Mesothelial cell of epicardium (in vitro differentiated cells): Measurements from ENCODE around the gene RRP36. TPM values are rescaled to one million over a fixed set of nuclear protein-coding genes. Genes with fewer than 3 reads are reported as not detected.

Experiments
- DNase-seq, 2 experiments: peaks; one replicate each; pipeline ENCODE4 v3.0.0; 2021; ENCODE audit warnings: low spot score in 2 of 2; ENCODE audit not compliant: unreplicated experiment in 2 of 2
- H3K27ac Mint-ChIP-seq: 2 replicates; pipeline ENCODE4 v1.8.0; 2021; ENCODE audit warnings: mixed read lengths
- H3K27me3 Mint-ChIP-seq: 2 replicates; pipeline ENCODE4 v1.8.0; 2021; ENCODE audit warnings: low read depth, mixed read lengths
- H3K36me3 Mint-ChIP-seq: 2 replicates; pipeline ENCODE4 v1.8.0; 2021; ENCODE audit warnings: mixed read lengths
- H3K4me1 Mint-ChIP-seq: 2 replicates; pipeline ENCODE4 v1.8.0; 2021; ENCODE audit warnings: mixed read lengths
- H3K4me3 Mint-ChIP-seq: 2 replicates; pipeline ENCODE4 v1.8.0; 2021; ENCODE audit warnings: mild to moderate bottlenecking, moderate library complexity, mixed read lengths
- H3K9me3 Mint-ChIP-seq: 2 replicates; pipeline ENCODE4 v1.8.0; 2021; ENCODE audit warnings: mixed read lengths
- CTCF ChIP-seq: fragments of 200-600 bp; sonication (generic); IDR thresholded peaks from one replicate; pipeline ENCODE4 v1.5.0; 2021; ENCODE audit warnings: antibody characterized with exemption; ENCODE audit not compliant: unreplicated experiment
- total RNA-seq: library from RNA; stranded (reverse); gene quantifications from 3 replicates; pipeline ENCODE4 v1.2.1, GENCODE V29; 2021

Gene RRP36
- total RNA-seq, 1 donor from 2014 or later, result 44.2 TPM

- no peaks in the 10 kb centered on the region for H3K27me3 Mint-ChIP-seq
- no peak overlapping the region for H3K4me3 Mint-ChIP-seq
- no peaks in the 10 kb centered on the region for H3K9me3 Mint-ChIP-seq
- no peak overlapping the region for H3K27ac Mint-ChIP-seq
- no peak for DNase-seq
- H3K4me1 Mint-ChIP-seq, result peaks cover 40% of the 10 kb centered on the region
- peaks cover 14% of the 10 kb centered on the region for H3K36me3 Mint-ChIP-seq
- no peak for TF ChIP-seq CTCF
Measured at GRCh38 chr6:43016943-43017334, 4.5 kb upstream of the RRP36 start.

- no peak overlapping the region for H3K27ac Mint-ChIP-seq
Measured at GRCh38 chr6:43019152-43019551, 2.3 kb upstream of the RRP36 start.

GRCh38 chr6:43020052-43020705 lies 1.2 kb upstream of the RRP36 start:
- Mint-ChIP-seq H3K4me1 (peaks cover 13% of the 10 kb centered on the region), H3K27me3 (no peaks in the 10 kb centered on the region), H3K27ac (peak overlapping the region; percentile 68), H3K36me3 (peaks cover 19% of the 10 kb centered on the region), H3K9me3 (no peaks in the 10 kb centered on the region), H3K4me3 (peak overlapping the region; percentile 95)
- no peak for TF ChIP-seq CTCF
- DNase-seq, result no peak

More at GRCh38 chr6:43019152-43019551, 2.3 kb upstream of the RRP36 start:
- no peaks in the 10 kb centered on the region for H3K9me3 Mint-ChIP-seq
- no peaks in the 10 kb centered on the region for H3K27me3 Mint-ChIP-seq
- no peak overlapping the region for H3K4me3 Mint-ChIP-seq
- peaks cover 16% of the 10 kb centered on the region for H3K36me3 Mint-ChIP-seq
- DNase-seq, result no peak
- TF ChIP-seq CTCF, result no peak
- H3K4me1 Mint-ChIP-seq, result peaks cover 21% of the 10 kb centered on the region

GRCh38 chr6:43020847-43021246 lies 576 bp upstream of the RRP36 start:
- Mint-ChIP-seq H3K36me3 (peaks cover 22% of the 10 kb centered on the region), H3K4me1 (peaks cover 10% of the 10 kb centered on the region), H3K27me3 (no peaks in the 10 kb centered on the region), H3K9me3 (no peaks in the 10 kb centered on the region), H3K27ac (peak overlapping the region; percentile 77), H3K4me3 (peak overlapping the region; percentile 95)
- TF ChIP-seq CTCF, result no peak
- no peak for DNase-seq

GRCh38 chr6:43024436-43024835 lies 3.0 kb downstream of the RRP36 start:
- no peak for TF ChIP-seq CTCF
- no peaks in the 10 kb centered on the region for H3K9me3 Mint-ChIP-seq
- DNase-seq, result no peak
- no peaks in the 10 kb centered on the region for H3K27me3 Mint-ChIP-seq
- H3K36me3 Mint-ChIP-seq, result peaks cover 20% of the 10 kb centered on the region
- H3K4me3 Mint-ChIP-seq, result no peak overlapping the region
- peaks cover 2% of the 10 kb centered on the region for H3K4me1 Mint-ChIP-seq
- peak overlapping the region; percentile 20 for H3K27ac Mint-ChIP-seq
